Natural killer cell (primary cell): ENCODE data around the gene THBS1. TPM values are rescaled to one million over a fixed set of nuclear protein-coding genes. Genes with fewer than 3 reads are reported as not detected.

Experiments
- ATAC-seq, 3 donors: fragments of 150-1000 bp in 2 of 3; fragments of 200-7000 bp in 1 of 3; cut with Tn5 transposase; 1 replicate in 1 of 3; 2 replicates in 2 of 3; pipeline ENCODE4 v1.10.0; 2021; ENCODE audit warnings: mild to moderate bottlenecking in 2 of 3, moderate library complexity in 2 of 3
- DNase-seq, 2 donors: peaks; one replicate each; pipeline versions ENCODE4 v3.0.0 to v3.0.0-alpha.2; 2013 to 2021; ENCODE audit warnings: mixed read lengths in 1 of 2
- H3K27ac ChIP-seq: one replicate; pipeline ENCODE4 v1.5.1; 2013; ENCODE audit warnings: mild to moderate bottlenecking, low read length
- H3K27me3 ChIP-seq: one replicate; pipeline ENCODE4 v1.6.1; 2013; ENCODE audit warnings: low read length; ENCODE audit not compliant: control insufficient read depth, insufficient read depth
- H3K36me3 ChIP-seq: one replicate; pipeline ENCODE4 v1.6.1; 2013; ENCODE audit warnings: low read length; ENCODE audit not compliant: control insufficient read depth, insufficient read depth
- H3K4me1 ChIP-seq: one replicate; pipeline ENCODE4 v1.6.1; 2013; ENCODE audit warnings: low read length; ENCODE audit not compliant: control insufficient read depth, insufficient read depth
- H3K4me3 ChIP-seq: one replicate; pipeline ENCODE4 v1.5.1; 2013; ENCODE audit warnings: low read length
- H3K9me3 ChIP-seq: one replicate; pipeline ENCODE4 v1.6.1; 2013; ENCODE audit warnings: low read length; ENCODE audit not compliant: control insufficient read depth, insufficient read depth
- H3K27ac Mint-ChIP-seq, 2 donors: one replicate each; pipeline ENCODE4 v1.8.0; 2022; ENCODE audit warnings: mild to moderate bottlenecking in 2 of 2, mixed read lengths in 2 of 2, moderate library complexity in 1 of 2
- H3K27me3 Mint-ChIP-seq, 2 donors: one replicate each; pipeline ENCODE4 v1.8.0; 2022; ENCODE audit warnings: low read depth in 2 of 2, mixed read lengths in 2 of 2
- H3K36me3 Mint-ChIP-seq: one replicate; pipeline ENCODE4 v1.8.0; 2022; ENCODE audit warnings: mixed read lengths
- H3K4me1 Mint-ChIP-seq, 2 donors: one replicate each; pipeline ENCODE4 v1.8.0; 2022; ENCODE audit warnings: mixed read lengths in 2 of 2
- H3K4me3 Mint-ChIP-seq: one replicate; pipeline ENCODE4 v1.8.0; 2022; ENCODE audit warnings: mild to moderate bottlenecking, moderate library complexity, mixed read lengths
- H3K9me3 Mint-ChIP-seq, 2 donors: one replicate each; pipeline ENCODE4 v1.8.0; 2022; ENCODE audit warnings: mixed read lengths in 2 of 2
- WGBS: methylation state at CpG from one replicate; pipeline ENCODE4 v1.1.7; 2013; ENCODE audit warnings: missing lambda C conversion rate; ENCODE audit not compliant: insufficient coverage; 5-methylcytosine and 5-hydroxymethylcytosine counted together
- intact Hi-C: fragments of 100-400 bp; cut with micrococcal nuclease; formaldehyde crosslinking; loops from one replicate; pipeline ENCODE4 v1.14.2; 2022
- total RNA-seq, 4 donors: library from RNA; stranded (reverse); fragments of 120-200 nt in 1 of 4; gene quantifications; one replicate each; pipeline versions ENCODE4 v1.2.3 to v1.2.4, GENCODE V29; 2013 to 2022
- TF ChIP-seq, protein P1 (sequence below): fragments of 200-600 bp; IDR thresholded peaks from one replicate; pipeline ENCODE4 v1.8.0; 2022; ENCODE audit warnings: antibody characterized with exemption

The THBS1 gene
- total RNA-seq, 3 donors from 2014 or later (not counting 1 experiment from before 2014, with no cell fraction given), result 27.1 to 43.3 (median 38.3) TPM

- peaks cover 47 to 63% of the 10 kb centered on the region in 2 donors for H3K4me1 Mint-ChIP-seq
- peaks cover 11% of the 10 kb centered on the region for H3K36me3 Mint-ChIP-seq
- WGBS, result 88% methylated on average over 3 of the region's 4 CpGs
- Histone ChIP-seq H3K27me3 (peaks cover under 1% of the 10 kb centered on the region), H3K36me3 (no peaks in the 10 kb centered on the region), H3K27ac (no peak overlapping the region), H3K4me1 (peaks cover 44% of the 10 kb centered on the region), H3K4me3 (no peak overlapping the region), H3K9me3 (no peaks in the 10 kb centered on the region)
- peak overlapping the region; percentile 13 for H3K4me3 Mint-ChIP-seq
- TF ChIP-seq, protein P1, sequence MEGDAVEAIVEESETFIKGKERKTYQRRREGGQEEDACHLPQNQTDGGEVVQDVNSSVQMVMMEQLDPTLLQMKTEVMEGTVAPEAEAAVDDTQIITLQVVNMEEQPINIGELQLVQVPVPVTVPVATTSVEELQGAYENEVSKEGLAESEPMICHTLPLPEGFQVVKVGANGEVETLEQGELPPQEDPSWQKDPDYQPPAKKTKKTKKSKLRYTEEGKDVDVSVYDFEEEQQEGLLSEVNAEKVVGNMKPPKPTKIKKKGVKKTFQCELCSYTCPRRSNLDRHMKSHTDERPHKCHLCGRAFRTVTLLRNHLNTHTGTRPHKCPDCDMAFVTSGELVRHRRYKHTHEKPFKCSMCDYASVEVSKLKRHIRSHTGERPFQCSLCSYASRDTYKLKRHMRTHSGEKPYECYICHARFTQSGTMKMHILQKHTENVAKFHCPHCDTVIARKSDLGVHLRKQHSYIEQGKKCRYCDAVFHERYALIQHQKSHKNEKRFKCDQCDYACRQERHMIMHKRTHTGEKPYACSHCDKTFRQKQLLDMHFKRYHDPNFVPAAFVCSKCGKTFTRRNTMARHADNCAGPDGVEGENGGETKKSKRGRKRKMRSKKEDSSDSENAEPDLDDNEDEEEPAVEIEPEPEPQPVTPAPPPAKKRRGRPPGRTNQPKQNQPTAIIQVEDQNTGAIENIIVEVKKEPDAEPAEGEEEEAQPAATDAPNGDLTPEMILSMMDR, result no peak
- H3K9me3 Mint-ChIP-seq, result no peaks in the 10 kb centered on the region
- no peak for DNase-seq
- no peak for ATAC-seq
- intact Hi-C loops, result loop anchor here (10.0 kb wide), 1 partner anchor 1108 kb away; no protein-coding TSS in a partner anchor
- H3K27ac Mint-ChIP-seq, result peak overlapping the region; percentile 7 to 23
- H3K27me3 Mint-ChIP-seq, result no peaks in the 10 kb centered on the region
These were observed 2.2 kb downstream of the THBS1 start for GRCh38 chr15:39582977-39583595.

- H3K27me3 Mint-ChIP-seq, result no peaks in the 10 kb centered on the region
- Histone ChIP-seq H3K4me1 (peaks cover 50% of the 10 kb centered on the region), H3K4me3 (no peak overlapping the region), H3K9me3 (no peaks in the 10 kb centered on the region), H3K36me3 (peaks cover 1% of the 10 kb centered on the region), H3K27ac (no peak overlapping the region), H3K27me3 (no peaks in the 10 kb centered on the region)
- peaks cover 13% of the 10 kb centered on the region for H3K36me3 Mint-ChIP-seq
- ATAC-seq, result no peak
- H3K27ac Mint-ChIP-seq, result no peak overlapping the region
- peak in 1 of 2 donors; percentile 47 for DNase-seq
- WGBS, result 99% methylated on average over 13 of the region's 13 CpGs
- intact Hi-C loops, result loop anchor here (2.0 to 10.0 kb wide), 2 partner anchors 39 to 1109 kb away; no protein-coding TSS in a partner anchor
- H3K4me3 Mint-ChIP-seq, result peak overlapping the region; percentile 13
- H3K9me3 Mint-ChIP-seq, result no peaks in the 10 kb centered on the region
- H3K4me1 Mint-ChIP-seq, result peaks cover 51 to 65% of the 10 kb centered on the region in 2 donors
- TF ChIP-seq, protein P1, result no peak
These were observed 2.9 kb downstream of the THBS1 start for GRCh38 chr15:39583596-39584265.

- peaks cover 17% of the 10 kb centered on the region for H3K36me3 Mint-ChIP-seq
- H3K27ac Mint-ChIP-seq, result no peak overlapping the region
- Histone ChIP-seq H3K27me3 (no peaks in the 10 kb centered on the region), H3K4me3 (no peak overlapping the region), H3K4me1 (peaks cover 54% of the 10 kb centered on the region), H3K36me3 (peaks cover 7% of the 10 kb centered on the region), H3K27ac (no peak overlapping the region), H3K9me3 (no peaks in the 10 kb centered on the region)
- no peaks in the 10 kb centered on the region for H3K27me3 Mint-ChIP-seq
- intact Hi-C loops, result loop anchor here (2.0 to 10.0 kb wide), 2 partner anchors 39 to 1109 kb away; no protein-coding TSS in a partner anchor
- ATAC-seq (no peak), DNase-seq (no peak)
- H3K4me3 Mint-ChIP-seq, result no peak overlapping the region
- H3K9me3 Mint-ChIP-seq, result no peaks in the 10 kb centered on the region
- WGBS, result 92% methylated on average over 7 of the region's 7 CpGs
- H3K4me1 Mint-ChIP-seq, result peaks cover 54 to 65% of the 10 kb centered on the region in 2 donors
- TF ChIP-seq, protein P1, result no peak
These were observed 3.4 kb downstream of the THBS1 start for GRCh38 chr15:39584266-39584659.
